SW480 (cell line): ENCODE measurements around the gene SPATA9.
"Not testable (repeated sequence)": the region's sequence is repeated elsewhere in the genome, so short reads cannot be mapped to it uniquely, and the experiment has no call there.

Source experiments
- DNase-seq: peaks from one replicate; pipeline ENCODE4 v3.0.0-alpha.2; 2016; ENCODE audit warnings: low spot score

Gene SPATA9

DNA sequence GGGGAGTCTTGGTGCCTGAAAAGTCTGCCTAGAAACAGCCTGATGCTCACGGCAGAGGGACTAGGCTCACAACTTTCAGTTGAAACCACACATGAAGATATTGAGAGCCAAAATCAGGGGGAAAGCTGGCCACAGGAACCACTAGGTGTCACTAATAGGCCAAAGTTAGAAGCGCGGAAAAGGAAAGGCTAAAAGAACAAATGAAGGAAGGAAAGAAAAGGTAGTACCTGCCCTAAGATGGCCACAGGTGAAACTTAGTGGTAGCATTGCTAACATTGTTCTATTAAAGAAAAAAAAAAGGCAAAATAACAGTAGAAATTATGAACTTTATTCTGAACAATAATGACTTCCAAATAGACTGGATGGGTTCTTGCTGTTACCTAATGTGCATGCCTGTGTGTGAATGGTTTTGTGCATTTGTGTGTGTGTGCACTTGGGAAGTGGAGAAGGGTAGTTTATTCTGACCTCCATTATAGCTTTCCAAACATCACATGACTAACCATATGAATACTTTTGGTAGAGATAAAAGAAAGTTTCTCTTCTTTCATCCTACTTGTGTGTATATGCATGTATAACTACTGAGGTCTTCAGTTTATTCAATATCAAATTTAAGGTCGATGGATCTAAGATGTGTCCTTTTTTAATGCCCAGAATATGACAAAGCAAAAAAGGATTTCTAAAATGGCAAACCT, 38.3 kb downstream of the SPATA9 start:
- DNase-seq, result peak; percentile 79

DNA sequence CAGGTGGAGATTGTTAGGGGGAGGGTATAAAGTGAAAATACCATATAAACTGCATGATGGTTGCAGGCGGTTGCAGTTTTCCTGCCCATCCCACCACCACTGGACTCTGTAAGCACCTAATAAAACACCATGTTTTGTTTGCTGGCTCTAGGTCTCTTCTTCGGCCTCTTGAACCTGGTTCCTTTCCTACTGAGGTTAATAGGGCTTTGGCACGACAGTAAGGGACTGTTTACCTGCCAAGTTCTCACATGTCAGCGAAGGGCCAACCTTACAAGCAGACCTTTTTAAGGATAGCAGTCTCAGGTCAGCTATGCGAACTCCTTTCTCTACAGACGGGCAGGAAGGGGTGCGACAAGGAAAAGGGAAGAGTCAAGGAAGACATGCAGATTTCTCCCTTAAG, 39.6 kb downstream of the SPATA9 start:
- DNase-seq, result no peak

DNA sequence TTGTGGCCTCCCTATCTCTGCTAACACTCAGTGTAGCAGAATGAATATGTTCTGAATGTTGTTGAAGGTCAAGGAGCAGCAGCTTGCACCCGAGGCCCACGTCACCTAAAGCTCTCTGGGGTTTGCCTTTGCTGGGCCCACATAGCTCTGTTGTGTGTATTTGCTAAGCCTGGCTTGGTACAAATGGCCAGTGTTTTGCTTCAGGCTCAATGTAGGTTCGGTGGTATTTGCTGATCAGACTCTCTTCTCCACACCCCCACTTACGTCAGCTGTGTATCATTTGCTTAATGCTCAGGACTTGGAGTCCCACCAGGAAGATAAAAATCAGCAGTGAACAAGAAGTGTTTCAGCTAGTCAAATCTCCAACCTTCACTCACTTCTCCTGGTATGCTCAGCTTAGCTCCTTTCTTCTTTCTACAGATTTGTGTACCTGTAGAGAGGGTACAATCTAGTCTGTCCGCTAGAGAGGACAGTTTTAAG, 41.0 kb downstream of the SPATA9 start:
- DNase-seq, result no peak

DNA sequence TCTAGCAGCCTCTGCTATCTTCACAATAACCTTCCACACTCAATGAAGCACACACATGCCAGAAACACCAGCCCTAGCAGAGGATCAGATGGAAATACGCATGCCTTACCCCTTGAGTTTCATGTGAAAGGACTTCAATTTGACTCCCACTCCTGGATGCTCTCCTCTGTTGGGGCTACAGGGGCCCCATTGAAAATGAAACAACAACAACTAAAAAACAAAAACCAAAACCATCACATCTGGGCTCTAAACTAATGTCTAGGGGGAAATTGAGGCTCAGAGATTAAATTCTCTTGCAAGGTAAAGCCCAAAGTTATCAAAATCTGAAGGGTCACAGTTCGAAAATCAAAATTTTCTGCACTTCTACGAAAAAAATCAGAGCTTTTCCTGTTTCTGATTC, 44.2 kb downstream of the SPATA9 start:
- no peak for DNase-seq

DNA sequence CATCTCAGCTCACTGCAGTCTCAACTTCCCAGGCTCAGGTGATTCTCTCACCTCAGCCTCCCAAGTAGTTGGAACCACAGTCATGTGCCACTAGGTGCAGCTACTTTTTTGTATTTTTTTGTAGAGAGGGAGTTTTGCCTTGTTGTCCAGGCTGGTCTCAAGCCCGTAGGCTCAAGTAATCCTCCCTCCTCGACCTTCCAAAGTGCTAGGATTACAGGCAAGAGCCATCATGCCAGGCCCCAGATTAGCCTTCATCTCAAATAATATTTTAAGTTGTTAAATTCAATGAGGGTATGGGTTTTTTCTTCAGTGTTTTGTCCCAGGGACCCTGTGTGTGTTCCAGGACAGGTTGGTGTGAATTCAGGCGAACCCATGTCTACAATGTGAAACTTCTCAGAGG, 48.7 kb downstream of the SPATA9 start:
- DNase-seq, result no peak

DNA sequence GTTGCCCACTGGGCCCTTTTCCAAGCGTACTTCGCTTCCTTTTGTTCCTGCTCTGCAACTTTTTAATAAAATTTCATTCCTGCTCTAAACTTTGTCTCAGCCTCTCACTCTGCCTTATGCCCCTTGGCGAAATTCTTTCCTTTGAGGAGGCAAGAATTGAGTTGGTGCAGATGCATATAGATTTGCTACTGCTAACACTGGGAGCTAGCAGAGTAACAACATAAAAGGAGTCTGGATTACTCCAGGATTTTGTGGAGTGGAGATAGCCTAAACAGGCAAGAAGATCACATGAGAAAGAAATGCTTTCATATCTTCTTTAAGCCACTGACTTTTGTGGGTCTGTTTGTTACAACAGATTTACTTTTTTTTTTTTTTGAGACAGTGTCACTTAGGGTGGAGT, 49.1 kb downstream of the SPATA9 start:
- DNase-seq, result no peak

DNA sequence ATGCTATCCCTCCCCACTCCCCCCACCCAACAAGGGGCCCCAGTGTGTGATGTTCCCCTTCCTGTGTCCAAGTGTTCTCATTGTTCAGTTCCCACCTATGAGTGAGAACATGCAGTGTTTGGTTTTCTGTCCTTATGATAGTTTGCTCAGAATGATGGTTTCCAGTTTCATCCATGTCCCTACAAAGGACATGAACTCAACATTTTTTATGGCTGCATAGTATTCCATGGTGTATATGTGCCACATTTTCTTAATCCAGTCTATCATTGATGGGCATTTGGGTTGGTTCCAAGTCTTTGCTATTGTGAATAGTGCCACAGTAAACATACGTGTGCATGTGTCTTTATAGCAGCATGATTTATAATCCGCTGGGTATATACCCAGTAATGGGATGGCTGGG, 49.8 kb downstream of the SPATA9 start:
- not testable (repeated sequence) for DNase-seq

DNA sequence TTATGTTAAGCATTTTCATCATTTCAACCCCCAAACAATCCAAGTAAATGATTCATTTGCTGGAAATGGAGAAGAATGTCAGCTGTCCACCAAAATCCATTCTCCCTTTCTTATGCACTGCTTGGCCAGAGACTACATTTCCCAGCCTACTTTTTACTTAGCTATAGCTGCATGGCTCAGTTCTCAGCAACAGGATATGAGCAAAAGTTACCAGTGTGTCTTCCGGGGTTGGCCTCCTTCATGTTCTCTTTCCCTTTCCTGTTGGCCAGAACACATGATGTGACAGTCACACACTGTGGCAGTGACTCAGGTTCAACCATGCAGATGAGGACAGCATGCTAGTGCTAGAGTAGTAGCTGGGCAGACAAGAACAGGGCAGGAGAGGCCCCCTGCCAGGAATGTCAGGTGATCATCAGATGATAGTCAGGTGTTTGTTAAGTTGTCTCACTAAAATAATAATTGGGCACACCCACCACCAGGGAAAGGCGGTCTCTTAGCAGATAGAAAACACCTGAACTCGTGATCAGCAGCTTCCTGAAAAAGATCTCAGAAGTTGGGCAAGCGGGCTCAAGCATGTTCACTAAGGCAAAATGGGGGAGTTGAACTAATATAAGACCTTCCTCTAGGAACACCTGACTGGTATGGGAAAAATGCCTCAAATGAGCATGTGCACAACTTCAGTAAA, 50.7 kb downstream of the SPATA9 start:
- DNase-seq, result no peak

DNA sequence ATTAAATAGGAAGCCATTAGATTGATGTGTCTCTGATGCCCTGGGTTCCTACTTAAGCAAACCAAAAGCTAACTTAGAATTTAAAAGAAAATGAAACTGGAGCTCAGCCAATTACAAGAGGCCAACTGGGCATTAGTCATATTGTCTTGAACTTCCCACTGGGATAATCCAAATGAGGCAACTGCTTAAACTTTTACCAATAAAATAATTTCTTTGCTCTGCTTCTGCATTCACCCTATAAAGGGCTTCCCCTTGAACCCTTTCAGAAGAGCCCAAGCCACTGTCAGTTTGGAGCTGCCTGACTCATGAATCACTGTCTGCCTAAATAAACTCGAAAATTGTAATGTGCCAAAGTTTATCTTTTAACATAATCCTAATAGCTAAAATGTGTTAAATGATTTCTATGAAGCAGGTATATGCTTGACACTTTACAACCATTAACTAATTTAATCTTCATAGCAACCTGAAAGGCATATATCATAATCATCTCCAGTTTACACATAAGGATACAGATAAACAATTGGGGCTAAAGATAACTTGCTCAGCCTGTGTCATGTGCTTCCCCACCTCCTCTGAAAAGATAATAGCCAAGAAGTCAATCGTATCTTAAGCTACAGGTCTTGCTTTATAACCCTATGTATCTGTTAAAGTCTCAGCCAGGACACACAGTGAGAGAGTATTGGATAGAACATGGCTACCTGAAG, 51.4 kb downstream of the SPATA9 start:
- DNase-seq, result no peak

DNA sequence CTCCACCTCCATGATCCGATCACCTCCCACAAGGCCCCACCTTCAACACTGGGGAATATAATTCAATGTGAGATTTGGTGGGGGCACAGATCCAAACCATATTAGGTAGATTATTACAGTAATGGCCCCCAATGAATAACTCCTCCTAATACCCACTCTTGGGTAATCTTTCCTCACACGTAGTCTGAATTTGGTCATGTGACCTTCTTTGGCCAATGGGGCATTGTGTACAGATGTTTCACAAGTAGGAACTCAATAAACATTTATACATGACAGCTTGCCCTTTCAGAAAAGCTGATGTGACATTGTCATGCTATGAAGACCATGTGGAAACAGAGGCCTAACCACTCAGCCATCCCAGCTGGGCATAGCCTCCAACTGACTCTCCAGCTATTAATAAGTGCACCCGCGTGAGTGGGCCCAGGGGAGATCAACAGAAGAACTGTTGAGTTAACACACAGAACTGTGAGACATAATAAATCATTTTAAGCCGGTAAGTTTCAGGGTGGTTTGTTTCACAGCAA, 52.3 kb downstream of the SPATA9 start:
- no peak for DNase-seq

DNA sequence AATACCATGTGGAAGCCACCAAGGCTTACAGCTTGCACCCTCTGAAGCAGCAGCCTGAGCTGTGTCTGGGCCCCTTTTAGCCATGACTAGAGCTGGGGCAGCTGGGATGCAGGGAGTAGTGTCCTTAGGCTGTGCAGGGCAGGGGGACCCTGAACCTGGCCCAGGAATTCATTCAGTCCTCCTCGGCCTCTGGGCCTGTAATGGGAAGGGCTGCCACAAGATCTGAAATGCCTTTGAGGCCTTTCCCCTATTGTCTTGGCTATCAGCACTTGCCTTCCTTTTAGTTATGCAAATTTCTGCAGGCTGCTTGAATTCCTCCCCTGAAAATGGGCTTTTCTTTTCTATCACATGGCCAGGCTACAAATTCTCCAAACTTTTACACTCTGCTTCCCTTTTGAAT, 53.9 kb downstream of the SPATA9 start:
- no peak for DNase-seq

DNA sequence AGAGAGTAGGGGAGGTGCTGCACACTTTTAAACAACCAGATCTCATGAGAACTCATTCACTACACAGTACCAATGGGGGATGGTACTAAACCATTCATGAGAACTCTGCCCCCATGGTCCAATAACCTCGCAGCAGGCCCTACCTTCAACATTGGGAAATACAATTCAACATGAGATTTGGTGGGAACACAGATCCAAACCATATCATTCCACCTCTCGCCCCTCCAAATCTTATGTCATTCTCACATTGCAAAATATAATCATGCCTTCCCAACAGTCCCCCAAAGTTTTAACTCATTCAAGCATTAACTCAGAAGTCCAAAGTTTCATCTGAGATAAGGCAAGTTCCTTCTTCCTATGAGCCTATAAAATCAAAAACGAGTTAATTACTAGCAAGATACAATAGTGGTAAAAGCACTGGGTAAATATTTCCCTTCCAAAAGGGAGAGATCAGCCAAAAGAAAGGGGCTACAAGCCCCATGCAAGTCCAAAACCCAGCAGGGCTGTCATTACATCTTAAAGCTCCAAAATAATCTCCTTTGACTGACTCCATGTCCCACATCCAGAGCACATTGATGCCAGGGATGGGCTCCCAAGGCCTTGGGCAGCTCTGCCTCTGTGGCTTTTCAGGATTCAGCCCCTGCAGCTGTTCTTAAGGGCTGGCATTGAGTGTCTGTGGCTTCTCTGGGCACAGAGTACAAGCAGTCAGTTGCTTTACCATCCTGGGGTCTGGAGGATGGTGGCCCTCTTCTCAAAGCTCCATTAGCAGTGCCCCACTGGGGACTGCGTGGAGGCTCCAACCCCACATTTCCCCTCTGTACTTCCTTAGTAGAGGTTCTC, 54.6 kb downstream of the SPATA9 start:
- no peak for DNase-seq

DNA sequence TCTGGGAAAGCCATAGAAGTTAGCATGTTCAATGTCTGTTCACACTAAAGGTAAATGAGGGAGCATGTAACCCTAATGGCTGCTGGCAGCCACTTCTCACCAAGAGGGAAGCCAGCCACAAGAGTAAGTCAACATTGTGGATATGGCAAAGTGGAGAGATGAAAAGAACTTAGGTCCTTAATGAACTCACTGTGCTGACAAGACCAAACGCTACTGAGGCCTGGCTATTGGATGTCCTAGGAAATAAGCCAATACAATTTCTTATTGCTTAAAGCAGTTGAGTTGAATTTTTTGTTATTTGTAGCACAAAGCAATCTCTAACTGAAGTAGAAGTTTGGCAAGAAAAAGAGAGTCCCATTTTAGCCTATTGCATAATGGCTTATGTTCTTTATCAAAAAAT, 56.1 kb downstream of the SPATA9 start:
- no peak for DNase-seq

DNA sequence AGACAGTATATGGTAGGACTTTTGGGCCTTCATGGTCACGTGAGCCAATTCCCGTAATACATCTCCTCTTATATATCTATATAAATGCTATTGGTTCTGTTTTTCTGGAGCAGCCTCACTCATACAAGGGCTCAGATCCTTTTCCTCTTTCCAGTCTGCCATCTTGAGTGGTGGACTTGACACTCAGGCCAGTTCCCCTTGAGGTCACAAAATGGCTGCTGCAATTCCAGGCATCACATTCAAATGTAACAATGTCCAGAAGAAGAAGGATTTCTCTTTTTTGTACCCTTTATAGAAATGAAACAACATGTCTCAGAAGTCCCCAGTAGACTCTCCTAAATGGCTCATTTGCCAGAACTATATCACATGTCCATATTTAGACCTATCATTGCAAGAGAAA, 58.4 kb downstream of the SPATA9 start:
- no peak for DNase-seq

DNA sequence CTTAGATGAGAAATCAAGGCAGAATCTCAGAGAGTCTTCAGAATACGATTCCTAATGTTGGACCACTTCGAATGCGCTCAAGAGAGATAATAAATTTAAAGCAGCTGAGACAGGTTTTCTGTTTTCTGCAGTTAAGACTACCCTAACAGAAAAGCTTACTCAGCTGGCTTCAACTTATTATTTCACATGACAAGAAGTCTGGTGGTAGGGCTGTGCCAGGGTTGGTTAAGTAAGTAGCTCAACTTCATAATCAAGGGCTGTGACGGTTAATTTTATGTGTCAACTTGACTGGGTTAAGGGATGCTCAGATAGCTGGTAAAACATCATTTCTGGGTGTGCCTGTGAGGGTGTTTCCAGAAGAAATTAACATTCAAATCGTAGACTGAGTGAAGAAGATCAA, 59.1 kb downstream of the SPATA9 start:
- DNase-seq, result no peak

DNA sequence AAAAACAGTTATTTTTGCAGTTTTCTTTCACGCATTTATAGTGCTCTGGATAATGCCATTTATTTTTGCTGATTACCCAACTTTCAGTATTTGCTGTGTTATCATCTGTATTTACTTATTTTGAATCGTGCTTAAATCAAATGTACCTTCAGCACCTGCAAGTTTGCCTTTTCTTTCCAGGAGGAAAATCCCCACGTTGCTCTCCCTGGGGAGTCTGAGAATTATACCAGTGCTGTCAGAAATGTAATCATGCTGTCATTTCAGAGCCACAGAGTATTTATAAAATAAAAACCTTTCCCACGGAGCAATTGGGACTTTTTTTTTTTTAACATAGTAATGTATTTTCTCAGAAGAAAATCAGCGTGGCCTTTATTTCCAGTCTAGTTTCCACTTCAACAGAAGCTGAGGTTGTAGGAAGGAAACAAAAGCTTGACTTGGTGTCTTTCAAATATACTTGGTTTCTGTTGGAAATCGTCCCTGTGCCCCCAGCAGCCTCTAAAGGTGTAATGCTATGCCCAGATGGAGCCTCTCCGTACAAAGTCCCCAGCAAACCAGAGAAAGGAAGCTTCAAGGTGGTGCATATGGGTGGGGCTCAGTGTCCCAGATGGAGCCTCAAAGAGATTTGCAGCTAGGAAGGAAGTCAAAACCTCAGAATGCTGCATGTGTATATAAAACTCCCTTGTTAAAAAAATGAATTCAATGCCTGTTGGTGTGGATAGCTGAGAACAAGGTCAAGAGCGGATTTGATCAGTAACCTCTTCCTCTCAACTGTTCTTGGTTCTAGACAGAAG, 60.8 kb downstream of the SPATA9 start:
- no peak for DNase-seq

DNA sequence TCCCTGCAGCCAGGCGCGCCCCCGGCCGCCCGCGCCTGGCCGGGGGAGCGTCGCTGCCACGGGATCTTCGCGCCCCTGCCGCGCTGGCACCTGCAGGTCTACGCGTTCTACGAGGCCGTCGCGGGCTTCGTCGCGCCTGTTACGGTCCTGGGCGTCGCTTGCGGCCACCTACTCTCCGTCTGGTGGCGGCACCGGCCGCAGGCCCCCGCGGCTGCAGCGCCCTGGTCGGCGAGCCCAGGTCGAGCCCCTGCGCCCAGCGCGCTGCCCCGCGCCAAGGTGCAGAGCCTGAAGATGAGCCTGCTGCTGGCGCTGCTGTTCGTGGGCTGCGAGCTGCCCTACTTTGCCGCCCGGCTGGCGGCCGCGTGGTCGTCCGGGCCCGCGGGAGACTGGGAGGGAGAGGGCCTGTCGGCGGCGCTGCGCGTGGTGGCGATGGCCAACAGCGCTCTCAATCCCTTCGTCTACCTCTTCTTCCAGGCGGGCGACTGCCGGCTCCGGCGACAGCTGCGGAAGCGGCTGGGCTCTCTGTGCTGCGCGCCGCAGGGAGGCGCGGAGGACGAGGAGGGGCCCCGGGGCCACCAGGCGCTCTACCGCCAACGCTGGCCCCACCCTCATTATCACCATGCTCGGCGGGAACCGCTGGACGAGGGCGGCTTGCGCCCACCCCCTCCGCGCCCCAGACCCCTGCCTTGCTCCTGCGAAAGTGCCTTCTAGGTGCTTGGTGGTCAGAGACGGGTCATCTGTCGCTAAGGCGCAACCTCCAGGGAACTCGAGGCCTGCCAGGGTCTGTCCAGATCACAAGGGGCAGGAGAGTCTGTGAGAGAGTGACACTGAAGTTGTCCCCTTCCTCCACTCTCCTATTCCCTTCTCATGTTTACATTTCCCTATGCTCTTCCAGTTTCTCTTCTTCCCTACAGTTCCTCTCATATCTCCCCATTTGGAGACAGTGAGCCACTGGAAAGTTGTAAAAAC, 61.6 kb downstream of the SPATA9 start:
- DNase-seq, result peak; percentile 22

DNA sequence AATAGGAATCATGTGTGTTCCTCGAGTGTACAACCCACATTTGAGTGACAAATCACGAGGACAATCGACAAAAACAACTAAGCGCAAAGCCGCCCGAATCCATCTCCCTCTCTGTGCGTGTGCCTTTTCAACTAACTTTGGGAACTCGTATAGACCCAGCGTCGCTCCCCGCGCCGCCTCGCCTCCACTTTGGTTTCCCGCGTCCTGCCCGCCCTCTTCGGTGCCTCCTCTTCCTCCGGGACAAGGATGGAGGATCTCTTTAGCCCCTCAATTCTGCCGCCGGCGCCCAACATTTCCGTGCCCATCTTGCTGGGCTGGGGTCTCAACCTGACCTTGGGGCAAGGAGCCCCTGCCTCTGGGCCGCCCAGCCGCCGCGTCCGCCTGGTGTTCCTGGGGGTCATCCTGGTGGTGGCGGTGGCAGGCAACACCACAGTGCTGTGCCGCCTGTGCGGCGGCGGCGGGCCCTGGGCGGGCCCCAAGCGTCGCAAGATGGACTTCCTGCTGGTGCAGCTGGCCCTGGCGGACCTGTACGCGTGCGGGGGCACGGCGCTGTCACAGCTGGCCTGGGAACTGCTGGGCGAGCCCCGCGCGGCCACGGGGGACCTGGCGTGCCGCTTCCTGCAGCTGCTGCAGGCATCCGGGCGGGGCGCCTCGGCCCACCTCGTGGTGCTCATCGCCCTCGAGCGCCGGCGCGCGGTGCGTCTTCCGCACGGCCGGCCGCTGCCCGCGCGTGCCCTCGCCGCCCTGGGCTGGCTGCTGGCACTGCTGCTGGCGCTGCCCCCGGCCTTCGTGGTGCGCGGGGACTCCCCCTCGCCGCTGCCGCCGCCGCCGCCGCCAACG, 62.5 kb downstream of the SPATA9 start, which contains the start of gene GPR150:
GPR150 (plus strand) TSS at position 58 of the 840 bp plus-strand sequence; CDS start at position 247, 189 bp downstream.
- peak; percentile 76 for DNase-seq

DNA sequence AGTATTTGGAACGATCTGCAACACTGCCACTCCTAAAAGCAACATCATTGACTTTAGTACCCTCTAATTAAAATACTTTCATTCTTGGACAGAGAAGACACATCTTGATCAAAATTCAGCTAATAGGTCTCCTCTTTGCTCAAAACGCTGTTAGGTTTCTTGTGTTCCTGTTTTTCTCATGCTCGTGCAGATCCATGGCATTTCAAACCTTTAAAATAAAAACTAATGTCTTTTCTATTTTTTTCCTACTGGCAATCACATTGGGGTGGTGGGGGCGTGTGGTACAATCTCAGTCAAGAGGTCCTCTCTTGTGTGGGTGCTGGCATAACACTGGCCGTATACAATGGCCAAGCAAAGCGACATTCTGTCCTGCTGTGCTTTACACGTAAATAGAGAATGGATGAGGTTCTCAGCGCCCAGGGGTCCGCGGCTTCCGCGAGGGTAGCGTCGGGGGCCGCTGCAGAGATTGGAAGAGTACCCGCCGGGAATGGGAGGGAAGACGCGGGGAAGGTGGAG, 63.2 kb downstream of the SPATA9 start:
- DNase-seq, result no peak
